SK-N-SH (cell line): ENCODE data around the gene MIGA2.

ENCODE experiments used
- EP300 ChIP-seq, 2 experiments: IDR thresholded peaks; 2 replicates each; pipeline versions ENCODE4 v1.4.0 to v1.6.1; 2012; ENCODE audit warnings: borderline replicate concordance in 1 of 2, low read depth in 1 of 2, low read length in 1 of 2
- EZH2phosphoT487 ChIP-seq: fragments of 200-600 bp; sonication (generic); IDR thresholded peaks from 2 replicates; pipeline ENCODE4 v1.6.1; 2017; ENCODE audit warnings: low read depth, mixed run types, mild to moderate bottlenecking, antibody characterized with exemption, moderate library complexity, borderline replicate concordance
- FOSL2 ChIP-seq: IDR thresholded peaks from 2 replicates; pipeline ENCODE4 v1.4.0; 2012; ENCODE audit warnings: low read depth, mild to moderate bottlenecking, moderate library complexity, borderline replicate concordance
- POLR2AphosphoS5 ChIP-seq: IDR thresholded peaks from 2 replicates; pipeline ENCODE4 v1.6.1; 2012; ENCODE audit warnings: low read depth, low read length
- RAD21 ChIP-seq: IDR thresholded peaks from 2 replicates; pipeline ENCODE4 v1.6.1; 2012; ENCODE audit warnings: mild to moderate bottlenecking, low read length
- RFX5 ChIP-seq: IDR thresholded peaks from 2 replicates; pipeline ENCODE4 v1.6.1; 2012; ENCODE audit warnings: mild to moderate bottlenecking, improper control_type of control experiment, low read length
- TAF1 ChIP-seq: IDR thresholded peaks from 2 replicates; pipeline ENCODE4 v1.6.1; 2012; ENCODE audit warnings: low read depth, mild to moderate bottlenecking, low read length, moderate library complexity, borderline replicate concordance
- YY1 ChIP-seq: IDR thresholded peaks from 2 replicates; pipeline ENCODE4 v1.4.0; 2012; ENCODE audit warnings: low read depth, mild to moderate bottlenecking
- TF ChIP-seq, protein P1 (sequence below): fragments of 200-600 bp; sonication (generic); IDR thresholded peaks from 2 replicates; pipeline ENCODE4 v1.6.1; 2017; ENCODE audit warnings: antibody characterized with exemption, mild to moderate bottlenecking, moderate library complexity
- TF ChIP-seq, protein P2 (sequence below): IDR thresholded peaks from 2 replicates; pipeline ENCODE4 v1.4.0; 2012; ENCODE audit warnings: low read depth, borderline replicate concordance
- TF ChIP-seq, protein P3 (sequence below): IDR thresholded peaks from 2 replicates; pipeline ENCODE4 v1.6.1; 2012; ENCODE audit warnings: mild to moderate bottlenecking, low read depth, low read length, moderate library complexity

DNA sequence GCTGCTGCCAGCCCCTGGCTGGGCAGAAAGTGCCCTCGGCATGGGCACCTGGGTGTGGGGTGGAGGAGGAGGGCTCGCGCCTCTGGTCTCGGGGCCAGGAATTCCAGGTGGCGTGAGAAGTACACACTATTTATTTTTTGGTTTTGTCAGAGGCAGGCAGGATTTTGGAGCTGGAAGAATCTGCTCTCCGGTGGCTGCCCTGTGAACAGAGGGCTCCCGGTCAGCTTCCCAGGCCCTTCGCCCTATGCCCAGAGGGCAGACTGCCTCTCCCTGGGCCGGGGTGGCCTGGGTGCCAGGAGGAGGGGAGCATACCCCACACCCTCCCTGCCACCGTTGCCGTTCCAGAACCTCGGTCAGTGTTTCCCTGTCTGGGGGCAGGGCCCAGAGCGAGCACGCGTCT is 52.8 kb downstream of the MIGA2 start:
- TF ChIP-seq, protein P1, sequence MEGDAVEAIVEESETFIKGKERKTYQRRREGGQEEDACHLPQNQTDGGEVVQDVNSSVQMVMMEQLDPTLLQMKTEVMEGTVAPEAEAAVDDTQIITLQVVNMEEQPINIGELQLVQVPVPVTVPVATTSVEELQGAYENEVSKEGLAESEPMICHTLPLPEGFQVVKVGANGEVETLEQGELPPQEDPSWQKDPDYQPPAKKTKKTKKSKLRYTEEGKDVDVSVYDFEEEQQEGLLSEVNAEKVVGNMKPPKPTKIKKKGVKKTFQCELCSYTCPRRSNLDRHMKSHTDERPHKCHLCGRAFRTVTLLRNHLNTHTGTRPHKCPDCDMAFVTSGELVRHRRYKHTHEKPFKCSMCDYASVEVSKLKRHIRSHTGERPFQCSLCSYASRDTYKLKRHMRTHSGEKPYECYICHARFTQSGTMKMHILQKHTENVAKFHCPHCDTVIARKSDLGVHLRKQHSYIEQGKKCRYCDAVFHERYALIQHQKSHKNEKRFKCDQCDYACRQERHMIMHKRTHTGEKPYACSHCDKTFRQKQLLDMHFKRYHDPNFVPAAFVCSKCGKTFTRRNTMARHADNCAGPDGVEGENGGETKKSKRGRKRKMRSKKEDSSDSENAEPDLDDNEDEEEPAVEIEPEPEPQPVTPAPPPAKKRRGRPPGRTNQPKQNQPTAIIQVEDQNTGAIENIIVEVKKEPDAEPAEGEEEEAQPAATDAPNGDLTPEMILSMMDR, result no peak
- TF ChIP-seq EP300 (IDR thresholded peaks at IDR 0.05; ENCODE audit: borderline replicate concordance in 1 of 2, low read depth in 1 of 2, low read length in 1 of 2) (no peak), RAD21 (no peak), TAF1 (no peak), POLR2AphosphoS5 (no peak), FOSL2 (no peak), EZH2phosphoT487 (no peak), RFX5 (no peak), YY1 (no peak)
- TF ChIP-seq, protein P2, sequence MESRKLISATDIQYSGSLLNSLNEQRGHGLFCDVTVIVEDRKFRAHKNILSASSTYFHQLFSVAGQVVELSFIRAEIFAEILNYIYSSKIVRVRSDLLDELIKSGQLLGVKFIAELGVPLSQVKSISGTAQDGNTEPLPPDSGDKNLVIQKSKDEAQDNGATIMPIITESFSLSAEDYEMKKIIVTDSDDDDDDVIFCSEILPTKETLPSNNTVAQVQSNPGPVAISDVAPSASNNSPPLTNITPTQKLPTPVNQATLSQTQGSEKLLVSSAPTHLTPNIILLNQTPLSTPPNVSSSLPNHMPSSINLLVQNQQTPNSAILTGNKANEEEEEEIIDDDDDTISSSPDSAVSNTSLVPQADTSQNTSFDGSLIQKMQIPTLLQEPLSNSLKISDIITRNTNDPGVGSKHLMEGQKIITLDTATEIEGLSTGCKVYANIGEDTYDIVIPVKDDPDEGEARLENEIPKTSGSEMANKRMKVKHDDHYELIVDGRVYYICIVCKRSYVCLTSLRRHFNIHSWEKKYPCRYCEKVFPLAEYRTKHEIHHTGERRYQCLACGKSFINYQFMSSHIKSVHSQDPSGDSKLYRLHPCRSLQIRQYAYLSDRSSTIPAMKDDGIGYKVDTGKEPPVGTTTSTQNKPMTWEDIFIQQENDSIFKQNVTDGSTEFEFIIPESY, result no peak
- TF ChIP-seq, protein P3, sequence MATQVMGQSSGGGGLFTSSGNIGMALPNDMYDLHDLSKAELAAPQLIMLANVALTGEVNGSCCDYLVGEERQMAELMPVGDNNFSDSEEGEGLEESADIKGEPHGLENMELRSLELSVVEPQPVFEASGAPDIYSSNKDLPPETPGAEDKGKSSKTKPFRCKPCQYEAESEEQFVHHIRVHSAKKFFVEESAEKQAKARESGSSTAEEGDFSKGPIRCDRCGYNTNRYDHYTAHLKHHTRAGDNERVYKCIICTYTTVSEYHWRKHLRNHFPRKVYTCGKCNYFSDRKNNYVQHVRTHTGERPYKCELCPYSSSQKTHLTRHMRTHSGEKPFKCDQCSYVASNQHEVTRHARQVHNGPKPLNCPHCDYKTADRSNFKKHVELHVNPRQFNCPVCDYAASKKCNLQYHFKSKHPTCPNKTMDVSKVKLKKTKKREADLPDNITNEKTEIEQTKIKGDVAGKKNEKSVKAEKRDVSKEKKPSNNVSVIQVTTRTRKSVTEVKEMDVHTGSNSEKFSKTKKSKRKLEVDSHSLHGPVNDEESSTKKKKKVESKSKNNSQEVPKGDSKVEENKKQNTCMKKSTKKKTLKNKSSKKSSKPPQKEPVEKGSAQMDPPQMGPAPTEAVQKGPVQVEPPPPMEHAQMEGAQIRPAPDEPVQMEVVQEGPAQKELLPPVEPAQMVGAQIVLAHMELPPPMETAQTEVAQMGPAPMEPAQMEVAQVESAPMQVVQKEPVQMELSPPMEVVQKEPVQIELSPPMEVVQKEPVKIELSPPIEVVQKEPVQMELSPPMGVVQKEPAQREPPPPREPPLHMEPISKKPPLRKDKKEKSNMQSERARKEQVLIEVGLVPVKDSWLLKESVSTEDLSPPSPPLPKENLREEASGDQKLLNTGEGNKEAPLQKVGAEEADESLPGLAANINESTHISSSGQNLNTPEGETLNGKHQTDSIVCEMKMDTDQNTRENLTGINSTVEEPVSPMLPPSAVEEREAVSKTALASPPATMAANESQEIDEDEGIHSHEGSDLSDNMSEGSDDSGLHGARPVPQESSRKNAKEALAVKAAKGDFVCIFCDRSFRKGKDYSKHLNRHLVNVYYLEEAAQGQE, result no peak
